Activated effector memory CD4-positive, alpha-beta T cell treated with Interleukin-2 at 50 U/mL for 16 hours (primary cell): ENCODE results near the gene DMRTC2.

ENCODE experiments used
- DNase-seq: peaks from one replicate; pipeline ENCODE4 v3.0.0-alpha.2; 2020

Gene DMRTC2

DNA sequence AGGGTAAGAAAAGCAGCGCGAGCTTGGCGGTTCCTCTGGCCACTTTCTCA is at the start of gene DMRTC2:
DMRTC2 (plus strand) TSS at position 42 of the 50 bp plus-strand sequence. CDS start 2,387 bp downstream, outside the sequence.
- DNase-seq: no peak

DNA sequence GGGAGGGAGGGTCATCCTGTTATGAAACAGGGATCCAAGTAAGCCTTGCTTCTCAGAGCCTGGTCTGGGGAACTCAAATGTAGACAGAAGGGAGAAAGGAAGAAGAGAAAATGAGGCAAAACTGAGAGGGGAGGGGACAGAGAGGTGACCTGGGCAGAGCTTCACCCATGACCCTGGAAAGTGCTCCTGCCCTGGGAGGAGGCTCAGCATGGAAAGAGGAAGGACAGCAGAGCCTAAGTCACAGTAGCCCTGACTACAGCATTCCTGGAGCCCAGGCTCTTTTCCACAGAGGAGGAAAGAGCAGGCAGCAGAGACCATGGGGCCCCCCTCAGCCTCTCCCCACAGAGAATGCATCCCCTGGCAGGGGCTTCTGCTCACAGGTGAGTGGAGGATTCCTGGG is 48.5 kb upstream of the DMRTC2 start, which contains the start of gene CEACAM3:
CEACAM3 (plus strand) TSS at position 226 of the 400 bp plus-strand sequence; CDS start at position 317, 91 bp downstream.
- no peak for DNase-seq

DNA sequence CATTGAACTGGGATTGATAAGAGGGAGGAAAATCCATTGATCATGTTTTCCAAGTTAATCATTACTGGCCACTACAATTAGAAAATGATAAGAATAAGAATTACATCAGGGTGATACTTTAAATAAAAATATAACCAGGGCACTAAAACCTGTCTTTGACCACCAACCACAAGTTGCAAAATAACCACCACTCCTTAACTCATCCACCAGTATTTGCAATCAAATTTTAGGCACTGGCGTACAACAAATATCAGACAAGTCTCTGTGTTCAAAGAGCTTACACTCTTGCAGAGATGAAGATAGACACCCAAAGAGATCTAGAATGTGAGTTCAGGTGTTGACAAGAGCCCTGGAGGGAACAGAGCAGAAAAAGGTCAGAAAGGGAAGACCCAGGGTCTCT is 47.9 kb upstream of the DMRTC2 start:
- DNase-seq: no peak

DNA sequence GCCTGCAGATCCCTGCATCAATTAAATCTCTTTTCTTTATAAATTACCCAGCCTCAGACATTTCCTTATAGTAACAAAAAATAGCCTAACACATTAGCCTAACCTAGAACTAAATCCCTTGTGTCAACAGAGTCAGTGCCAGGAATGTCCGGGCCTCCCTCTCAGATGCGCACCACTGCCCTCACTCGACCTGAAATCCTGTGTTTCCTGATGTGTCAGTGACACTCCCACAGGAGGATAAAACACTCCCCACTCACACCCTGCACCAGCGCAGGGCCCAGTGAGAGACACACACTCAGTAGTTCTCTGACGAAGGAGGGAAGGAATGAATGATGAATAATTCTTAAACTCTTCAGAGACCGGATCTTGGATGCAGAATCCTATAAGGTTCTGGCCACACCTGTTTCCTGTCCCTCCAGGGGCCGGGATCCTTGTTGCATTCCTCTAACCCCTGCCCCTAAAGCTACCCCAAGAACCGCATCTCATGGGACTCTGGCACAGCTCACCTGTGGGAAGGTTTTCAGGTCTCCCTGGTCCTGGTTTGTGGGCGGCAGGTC is 45.3 kb upstream of the DMRTC2 start:
- DNase-seq: no peak

DNA sequence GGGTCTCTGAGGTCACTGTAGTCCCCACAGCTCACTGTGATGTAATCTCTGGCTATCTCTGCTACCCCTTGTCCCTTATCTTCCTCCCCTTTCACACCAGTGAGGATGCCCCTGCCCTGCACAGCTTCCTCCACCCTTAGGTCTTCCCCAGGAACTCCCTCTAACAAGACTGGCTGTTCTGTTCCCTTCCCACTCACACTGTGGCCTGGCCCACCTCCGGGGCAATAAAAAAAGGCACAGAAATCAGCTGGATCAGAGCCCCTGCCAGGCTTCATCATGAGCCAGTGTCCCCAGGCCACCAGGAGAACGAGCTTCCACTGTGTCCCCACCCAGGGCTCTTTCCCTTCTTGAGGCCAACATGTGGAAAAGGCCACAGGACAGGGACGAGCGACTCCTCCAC is 43.8 kb upstream of the DMRTC2 start:
- no peak for DNase-seq

DNA sequence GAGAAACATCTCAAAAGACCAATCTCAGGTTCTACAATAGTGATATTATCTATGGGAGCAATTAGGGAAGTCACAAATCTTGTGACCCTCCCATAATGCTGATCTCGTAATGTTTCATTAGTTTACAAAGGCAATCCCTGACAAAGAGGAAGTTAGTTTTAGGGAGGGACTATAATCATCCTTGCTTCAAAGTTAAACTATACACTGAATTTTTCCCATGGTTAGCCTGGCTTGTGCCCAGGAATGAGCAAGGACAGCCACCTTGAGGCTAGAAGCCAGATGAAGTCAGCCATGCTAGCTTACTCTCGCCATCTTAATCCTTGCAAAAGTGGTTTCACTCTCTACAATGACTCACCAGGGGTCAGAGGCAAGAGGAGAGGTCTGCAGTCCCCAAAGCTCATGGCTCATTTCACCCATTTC is 43.0 kb upstream of the DMRTC2 start:
- no peak for DNase-seq

DNA sequence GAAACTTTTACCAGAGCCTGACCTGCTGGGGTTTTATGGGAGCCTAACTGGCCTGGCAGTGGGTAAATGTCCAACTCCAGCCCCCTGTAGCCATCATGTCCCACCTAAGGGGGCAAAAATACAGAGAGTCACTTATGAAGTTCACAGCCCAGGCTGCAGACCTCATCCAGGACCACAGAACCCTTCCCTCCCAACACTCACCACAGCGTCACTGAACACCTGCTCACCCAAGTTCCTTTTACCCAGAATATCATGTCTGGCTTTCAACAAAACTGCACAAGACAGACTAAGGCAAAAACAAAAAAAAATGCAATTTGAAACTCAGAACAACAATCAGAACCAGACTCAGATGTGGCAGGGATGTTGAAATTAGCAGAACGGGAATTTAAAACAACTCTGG is 42.1 kb upstream of the DMRTC2 start:
- no peak for DNase-seq

DNA sequence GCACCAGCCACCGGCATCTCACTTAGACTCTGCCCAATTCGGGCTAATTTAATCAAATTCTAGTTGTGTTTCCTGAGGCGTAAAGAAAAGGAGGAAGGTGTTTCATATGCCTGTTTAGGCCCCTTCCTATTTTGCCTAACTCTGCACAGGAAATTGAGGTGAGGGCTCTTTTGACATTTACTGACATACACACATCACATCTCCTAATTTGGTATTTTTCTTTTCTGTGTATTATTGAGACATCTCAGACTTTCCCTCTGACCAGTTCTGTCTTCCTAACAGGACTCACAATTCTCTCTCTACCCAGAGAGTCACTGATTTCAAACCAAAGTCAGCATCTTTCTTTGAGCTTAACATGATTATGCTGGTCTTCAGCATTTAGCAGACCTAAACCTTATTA is 40.5 kb upstream of the DMRTC2 start:
- no peak for DNase-seq

DNA sequence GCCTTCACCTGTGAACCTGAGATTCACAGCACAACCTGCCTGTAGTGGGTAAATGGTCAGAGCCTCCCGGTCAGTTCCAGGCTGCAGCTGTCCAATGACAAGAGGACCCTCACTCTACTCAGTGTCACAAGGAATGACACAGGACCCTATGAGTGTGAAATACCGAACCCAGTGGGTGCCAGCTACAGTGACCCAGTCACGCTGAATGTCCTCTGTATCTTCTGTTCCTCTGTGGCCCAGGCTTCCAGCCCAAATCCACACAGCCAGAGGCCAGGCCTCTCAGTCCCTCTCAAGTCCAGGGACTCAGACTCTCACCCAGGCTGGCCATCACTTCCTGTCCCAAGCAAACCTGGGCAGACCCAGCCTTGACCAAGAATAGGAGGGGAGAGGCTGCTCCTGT is 37.7 kb upstream of the DMRTC2 start:
- DNase-seq: no peak

DNA sequence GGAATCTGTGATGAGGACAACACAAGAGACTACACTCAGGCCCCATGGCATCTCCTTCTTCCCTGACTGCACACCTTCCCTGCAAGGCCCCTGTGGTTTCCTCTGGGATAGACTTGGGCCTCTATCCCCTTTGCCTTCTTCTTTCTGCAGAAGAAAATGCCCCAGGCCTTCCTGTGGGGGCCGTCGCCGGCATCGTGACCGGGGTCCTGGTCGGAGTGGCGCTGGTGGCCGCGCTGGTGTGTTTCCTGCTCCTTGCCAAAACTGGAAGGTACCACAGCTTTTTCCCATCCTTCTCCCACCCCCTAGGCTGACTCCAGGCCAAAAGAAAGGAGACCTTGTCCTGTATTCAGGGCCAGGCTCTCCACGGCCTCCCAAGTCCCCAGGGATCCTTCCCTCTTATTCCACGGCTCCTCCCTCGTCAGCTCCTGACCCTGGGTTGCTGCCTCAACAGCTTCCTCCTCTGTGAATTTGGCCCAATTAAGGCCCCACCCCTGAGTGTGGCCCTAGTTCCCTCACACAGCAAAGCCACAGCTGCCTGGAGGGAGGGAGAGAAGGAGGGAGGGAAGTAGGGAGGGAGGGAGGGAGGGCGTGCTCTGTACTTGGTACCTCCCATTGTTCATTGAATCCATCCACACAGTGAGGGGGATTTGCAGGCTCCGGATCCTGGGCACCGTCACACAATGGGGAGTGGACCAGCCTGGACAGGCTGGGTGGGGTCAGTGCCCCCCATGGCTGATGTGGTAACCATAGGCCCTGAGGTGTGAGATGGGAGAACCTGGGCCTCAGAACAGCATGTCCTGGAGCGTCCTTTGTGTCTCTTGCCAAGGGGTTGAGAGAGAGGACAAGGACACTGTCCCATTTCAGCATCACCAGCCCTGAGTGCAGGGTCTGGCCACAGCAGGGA is 35.9 kb upstream of the DMRTC2 start:
- DNase-seq: no peak

DNA sequence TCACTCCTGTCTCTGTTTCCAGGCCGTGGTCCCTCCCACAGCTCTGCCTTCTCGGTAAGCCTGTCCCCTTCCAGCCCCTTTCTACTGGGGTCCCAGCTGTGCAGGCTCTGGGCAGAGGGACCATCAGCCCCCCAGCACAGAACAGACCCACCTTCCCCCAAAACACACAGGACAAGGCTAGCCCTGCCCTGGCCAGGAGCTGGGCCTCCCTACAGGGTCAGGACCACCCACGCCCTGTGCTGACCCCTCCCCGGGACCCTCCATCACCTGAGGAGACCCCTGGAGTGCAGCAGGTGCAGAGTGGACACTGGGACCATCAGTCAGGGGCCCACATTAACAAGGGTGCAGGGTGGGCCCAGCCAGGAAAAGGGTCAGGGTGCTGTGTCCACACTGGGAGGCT is 34.5 kb upstream of the DMRTC2 start:
- no peak for DNase-seq

DNA sequence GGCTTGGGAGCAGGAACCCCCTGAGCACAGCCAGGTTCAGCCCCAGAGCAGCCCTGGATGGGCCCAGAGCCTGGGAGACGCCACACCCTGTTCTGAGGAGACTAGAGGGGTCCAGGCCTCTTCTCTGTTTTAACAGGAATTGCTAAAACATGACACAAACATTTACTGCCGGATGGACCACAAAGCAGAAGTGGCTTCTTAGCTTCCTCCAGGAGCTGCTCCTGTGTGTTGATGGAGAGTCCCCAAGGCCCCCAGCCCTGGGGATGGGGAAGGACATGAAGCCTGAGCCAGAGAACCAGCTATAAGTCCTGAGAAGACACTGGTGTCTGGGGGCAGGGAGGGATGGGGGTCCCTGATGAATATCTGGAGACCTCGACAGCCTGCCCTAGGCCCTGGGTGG is 33.8 kb upstream of the DMRTC2 start:
- no peak for DNase-seq

DNA sequence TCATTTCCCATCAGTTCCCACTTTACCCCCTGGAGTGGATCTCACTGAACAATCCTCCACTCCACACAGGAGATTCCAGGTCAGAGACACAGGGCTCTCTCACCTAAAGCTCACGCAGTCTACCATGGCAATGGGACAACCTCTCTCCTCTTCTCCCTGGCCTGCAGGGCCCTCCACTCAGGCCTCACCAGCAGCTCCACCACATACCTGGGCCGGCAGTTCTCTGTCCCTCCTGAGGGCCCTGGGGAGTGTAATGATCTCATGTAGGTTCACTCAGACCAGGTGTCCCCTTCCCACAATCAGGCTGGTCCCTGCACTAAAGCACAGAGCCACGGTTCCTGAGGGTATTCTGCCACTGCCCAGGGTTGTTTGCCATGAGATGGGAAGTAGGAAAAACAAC is 32.9 kb upstream of the DMRTC2 start:
- no peak for DNase-seq

DNA sequence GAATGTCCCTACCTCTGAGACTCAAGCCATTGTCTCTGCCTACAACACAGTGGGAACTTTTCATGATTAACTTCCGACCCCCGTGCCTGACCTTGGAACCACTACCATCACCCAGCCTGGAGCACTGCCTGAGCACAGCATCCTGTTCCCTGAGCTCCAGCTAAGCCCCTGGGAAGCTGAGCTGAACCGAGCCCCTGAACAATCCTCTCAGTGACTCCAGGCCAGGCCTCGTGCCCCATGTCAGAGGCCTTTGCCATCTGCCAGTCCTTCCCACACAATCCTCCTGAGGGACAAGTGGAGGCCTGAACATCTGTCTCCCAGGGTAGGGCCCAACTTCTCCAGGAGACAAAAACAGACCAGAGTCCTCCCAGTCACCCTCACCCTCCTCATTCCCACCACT is 30.9 kb upstream of the DMRTC2 start:
- DNase-seq: no peak

DNA sequence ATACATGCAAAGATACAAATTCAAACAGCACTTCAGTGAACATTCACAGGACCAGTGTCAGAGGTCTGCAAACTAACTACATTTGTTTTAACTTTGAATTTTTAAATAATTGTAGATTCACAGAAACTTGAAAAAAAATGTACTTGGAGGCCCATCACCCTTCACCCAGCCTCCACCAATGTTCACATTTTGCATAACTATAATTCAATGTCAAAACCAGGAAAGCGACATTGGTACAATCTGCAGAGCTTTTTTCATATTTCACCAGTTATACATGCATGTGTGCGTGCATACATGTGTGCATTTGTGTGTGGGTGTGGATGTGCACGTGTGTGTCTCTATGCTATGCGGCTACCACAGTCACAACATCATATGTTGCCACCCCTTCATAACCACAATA is 29.5 kb upstream of the DMRTC2 start:
- no peak for DNase-seq

DNA sequence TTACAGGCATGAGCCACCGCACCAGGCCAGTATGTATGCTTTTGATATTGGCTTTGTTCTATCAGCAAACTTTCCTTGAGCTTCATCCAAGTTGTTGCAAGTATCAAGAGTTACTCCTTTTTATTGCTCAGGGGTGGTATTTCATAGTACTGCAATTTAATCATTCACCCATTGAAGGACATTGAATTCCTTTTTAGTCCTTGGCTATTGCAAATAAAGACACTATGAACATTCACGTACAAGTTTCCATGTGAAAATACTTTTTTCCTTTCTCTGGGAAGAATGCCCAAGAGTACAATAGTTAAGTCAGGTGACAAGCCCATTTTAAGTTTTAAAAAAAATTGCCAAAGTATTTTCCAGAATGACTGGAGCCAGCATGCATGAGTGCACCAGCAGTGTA is 28.1 kb upstream of the DMRTC2 start:
- DNase-seq: no peak

DNA sequence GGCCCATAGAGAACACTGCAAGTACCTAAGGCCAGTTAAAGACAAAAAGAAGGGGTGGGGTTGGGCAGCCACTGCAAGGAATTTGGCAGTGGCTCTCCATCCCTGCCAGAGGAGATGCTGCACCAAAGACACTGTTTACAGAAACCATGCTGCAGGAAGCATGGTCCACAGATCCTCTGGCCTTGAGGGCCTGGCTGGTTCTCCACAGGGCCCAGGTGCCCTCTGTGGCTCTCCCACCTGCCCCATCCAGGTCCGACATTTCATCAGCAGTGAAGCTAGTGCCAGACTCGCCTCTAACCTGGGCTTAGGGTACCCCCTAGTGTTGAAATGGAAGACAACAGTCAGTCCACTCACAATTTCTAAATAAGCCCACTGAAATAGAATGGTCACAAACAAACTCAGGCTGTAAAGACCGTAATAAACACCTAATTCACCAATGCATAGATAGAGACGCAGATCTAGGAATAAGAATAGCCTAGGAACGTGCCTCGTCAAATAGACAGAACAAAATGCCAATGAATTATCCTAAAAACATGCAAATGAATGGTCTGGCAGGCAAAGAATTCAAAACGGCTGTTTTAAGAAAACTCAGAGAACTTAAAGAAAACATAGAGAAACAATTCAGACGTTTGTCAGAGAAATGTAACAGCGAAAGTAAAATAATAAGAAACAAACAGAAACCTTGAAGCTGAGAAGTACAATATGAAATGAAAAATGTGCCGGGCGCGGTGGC is 23.7 kb upstream of the DMRTC2 start:
- no peak for DNase-seq

DNA sequence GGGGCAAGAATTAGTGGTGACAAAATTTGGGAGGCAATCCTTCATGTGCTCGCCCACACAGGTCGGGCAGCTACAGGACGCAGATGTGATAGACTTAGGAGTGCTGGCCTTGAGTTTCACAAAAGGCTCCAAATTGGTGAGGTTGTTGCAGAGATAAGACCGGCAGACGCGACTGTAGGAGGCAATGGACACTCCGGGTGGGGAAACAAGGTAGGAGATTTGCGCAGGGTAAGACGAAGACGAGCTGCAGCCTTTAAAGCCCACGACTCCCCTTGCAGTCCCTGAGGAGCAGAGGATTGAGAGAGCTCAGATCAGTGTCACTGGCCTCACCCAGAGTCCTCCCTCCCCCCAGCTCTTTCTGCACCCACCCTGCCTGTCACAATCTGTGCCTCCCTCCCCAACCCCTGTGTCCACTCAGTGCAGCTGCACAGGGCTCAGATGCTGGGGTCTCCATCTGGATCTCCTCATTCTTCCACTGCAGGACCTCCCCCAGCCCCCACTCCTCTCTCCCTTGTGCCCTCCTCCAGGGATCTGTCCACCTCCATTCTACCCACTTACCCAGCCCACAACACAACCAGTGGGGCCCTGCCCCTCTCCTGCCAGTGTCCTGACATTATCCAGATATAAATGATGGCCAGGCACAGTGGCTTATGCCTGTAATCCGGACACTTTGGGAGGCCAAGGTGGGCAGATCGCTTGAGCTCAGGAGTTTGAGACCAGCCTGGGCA is 6.7 kb upstream of the DMRTC2 start:
- DNase-seq: no peak

DNA sequence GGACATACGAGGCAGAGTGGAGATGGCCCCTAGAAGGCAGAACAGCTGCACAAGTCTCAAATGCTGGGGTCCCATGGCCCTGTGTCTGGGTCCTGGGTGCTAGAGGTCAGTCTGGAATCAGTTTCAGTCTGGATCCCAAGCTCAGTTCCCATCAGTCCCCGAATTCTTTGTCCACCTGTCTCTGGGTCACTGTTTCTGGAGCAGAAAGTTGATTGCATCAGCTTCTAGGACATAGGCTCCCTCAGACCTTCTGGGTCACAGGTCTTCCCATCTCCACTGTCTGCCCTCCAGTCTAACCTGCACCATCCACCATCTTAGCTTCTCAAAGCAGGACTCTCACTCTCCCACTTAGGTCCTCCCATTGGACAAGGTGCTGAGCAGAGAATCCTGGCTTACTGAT is 5.6 kb upstream of the DMRTC2 start:
- no peak for DNase-seq

DNA sequence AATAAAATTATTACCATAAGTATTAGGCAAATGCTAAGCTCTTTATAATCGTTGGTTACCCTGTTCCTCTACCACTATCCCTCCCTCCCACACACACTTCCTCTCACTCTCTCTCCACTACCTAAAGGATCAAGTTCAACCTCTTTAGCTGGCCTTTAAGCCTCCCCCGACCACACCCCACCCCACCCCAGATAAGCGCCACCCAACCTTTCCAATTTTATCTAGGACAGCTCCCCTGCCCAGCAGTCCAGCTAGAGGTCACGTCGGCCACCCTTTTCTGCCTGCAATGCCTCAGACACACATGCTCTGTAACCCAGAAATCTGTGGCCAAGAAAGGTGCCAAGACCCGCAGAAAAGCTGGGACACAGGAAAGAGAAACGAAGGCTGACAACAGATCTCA is 1.5 kb upstream of the DMRTC2 start:
- no peak for DNase-seq

DNA sequence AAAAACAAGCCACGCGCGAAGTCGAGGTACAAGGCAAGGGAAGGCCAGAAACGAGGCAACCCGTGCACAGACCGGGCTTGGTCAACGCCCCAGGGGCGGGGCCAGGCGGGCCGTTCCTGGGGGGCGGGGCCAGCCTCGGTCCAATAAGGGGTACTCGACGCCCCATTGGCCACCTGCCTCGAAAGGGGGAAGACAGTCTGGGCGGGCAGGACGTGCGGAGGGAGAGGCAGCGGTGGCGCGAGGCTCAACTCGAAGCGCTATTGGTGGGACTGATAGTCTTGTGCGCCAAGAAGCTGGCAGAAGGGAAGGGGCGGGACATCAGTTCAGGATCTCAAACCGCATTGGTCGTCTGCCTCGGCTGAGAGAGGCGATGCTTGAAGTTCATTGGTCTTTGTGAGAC is 241 bp upstream of the DMRTC2 start, which contains the start of gene LYPD4:
LYPD4 (minus strand) TSS at position 83 of the 400 bp plus-strand sequence. CDS start 5,398 bp downstream, outside the sequence.
- no peak for DNase-seq

DNA sequence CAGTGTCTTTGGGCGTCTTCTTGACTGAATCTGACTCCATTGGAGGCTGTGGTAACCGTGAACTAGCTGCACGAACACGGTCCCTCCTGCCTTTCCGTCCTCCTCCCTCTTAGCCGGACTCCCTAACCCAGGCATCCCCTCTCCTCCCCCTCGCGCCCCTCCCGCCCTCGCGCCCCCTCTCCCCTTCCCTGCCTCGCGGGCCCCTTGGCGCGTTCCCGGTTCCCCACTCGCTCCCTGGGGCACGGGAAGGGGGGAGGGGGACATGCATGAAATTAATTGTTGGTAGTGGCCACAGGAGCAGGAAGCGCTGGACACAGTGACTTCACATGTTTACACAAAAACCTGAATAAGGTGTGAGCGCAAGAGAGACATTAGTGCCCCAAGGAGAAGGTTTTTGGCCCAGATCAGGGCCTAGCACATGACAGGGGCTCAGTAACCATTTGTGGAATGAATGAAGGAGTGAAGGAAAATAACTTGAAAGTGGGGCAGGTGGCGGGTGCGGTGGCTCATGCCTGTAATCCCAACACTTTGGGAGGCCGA is 279 bp downstream of the DMRTC2 start:
- DNase-seq: no peak

DNA sequence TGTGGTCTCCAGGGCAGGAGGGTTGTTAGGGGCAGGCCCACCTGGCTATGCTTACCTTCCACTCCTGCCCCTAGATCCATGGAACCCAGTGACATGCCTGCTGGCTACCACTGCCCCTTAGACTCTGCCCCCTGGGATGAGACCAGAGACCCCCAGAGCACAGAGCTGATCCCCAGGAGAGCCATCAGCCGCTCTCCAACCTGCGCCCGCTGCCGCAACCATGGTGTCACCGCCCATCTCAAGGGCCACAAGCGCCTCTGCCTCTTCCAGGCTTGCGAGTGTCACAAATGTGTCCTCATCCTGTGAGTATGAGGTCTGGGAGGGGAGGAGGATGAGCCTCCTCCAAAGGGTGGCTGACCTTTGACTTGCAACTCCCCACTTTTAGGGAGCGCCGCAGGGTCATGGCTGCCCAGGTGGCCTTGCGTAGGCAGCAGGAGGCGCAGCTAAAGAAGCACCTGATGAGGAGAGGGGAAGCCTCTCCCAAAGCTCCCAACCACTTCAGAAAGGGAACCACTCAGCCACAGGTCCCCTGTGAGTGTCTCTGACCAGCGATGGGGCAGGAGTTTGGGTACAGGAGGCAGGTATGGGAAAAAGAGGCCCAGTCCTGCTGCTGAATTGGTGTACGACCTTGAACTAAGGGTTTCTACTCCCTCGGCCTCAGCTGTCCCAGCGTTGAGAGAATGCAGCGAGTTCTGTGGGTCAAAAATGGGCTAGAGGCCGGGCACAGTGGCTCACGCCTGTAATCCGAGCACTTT is 2.7 kb downstream of the DMRTC2 start:
- DNase-seq: no peak
